OCI-LY7 (cell line): ENCODE results near the gene GRM4.

Experiments
- EZH2phosphoT487 ChIP-seq: fragments of 200-600 bp; sonication (generic); IDR thresholded peaks from 2 replicates; pipeline ENCODE4 v1.6.1; 2018; ENCODE audit warnings: low read depth, borderline replicate concordance, mild to moderate bottlenecking, mixed run types, antibody characterized with exemption, low read length, moderate library complexity, mixed read lengths
- TF ChIP-seq, protein P1 (sequence below): fragments of 200-600 bp; sonication (generic); conservative IDR thresholded peaks from 2 replicates; pipeline ENCODE4 v1.5.1; 2014; ENCODE audit warnings: mild to moderate bottlenecking, antibody characterized with exemption, low read length, moderate library complexity, mixed read lengths

DNA sequence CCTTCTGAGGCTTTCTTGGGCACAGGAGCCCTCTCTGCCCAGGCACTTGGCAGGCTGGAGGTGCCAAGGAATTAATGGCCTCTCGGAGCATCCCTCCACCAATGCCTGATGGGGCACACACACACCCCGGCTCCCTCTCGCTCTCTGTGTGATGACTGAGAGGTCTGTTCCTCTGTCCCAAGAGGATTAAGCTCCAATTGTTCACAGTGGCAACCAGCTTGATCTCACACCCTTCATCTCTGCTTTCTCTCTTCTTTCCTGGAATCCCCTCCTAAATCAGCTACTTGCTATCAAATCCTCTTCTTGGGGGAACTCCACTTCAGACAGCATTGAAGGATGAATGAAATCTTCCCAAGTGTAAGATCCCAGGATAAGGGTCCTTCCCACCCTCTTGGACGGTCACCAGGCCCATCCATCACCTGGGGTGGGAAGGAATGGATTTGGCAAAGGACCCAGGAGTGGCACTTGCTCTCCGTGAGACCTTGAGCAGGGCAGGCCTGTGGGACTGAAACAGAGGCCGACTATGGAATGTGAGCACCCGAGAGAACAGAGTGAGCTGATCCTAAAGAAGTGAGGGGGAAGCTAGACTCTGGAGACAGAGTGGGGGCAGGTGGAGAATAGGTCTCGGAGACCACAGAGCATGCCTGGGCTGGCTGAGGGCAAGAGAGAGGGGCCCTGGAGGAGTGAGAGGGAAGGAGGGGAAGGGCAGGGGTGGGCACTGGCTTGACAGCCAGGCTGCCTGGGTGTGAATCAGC is 93.6 kb downstream of the GRM4 start:
- TF ChIP-seq, protein P1, sequence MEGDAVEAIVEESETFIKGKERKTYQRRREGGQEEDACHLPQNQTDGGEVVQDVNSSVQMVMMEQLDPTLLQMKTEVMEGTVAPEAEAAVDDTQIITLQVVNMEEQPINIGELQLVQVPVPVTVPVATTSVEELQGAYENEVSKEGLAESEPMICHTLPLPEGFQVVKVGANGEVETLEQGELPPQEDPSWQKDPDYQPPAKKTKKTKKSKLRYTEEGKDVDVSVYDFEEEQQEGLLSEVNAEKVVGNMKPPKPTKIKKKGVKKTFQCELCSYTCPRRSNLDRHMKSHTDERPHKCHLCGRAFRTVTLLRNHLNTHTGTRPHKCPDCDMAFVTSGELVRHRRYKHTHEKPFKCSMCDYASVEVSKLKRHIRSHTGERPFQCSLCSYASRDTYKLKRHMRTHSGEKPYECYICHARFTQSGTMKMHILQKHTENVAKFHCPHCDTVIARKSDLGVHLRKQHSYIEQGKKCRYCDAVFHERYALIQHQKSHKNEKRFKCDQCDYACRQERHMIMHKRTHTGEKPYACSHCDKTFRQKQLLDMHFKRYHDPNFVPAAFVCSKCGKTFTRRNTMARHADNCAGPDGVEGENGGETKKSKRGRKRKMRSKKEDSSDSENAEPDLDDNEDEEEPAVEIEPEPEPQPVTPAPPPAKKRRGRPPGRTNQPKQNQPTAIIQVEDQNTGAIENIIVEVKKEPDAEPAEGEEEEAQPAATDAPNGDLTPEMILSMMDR, result no peak
- TF ChIP-seq EZH2phosphoT487, result no peak
